ENCODE data around the gene SLC5A5.

- no peak for TF ChIP-seq CTCF (IDR thresholded peaks at IDR 0.05; ENCODE audit: insufficient read depth, low read depth, low read length)
- TF ChIP-seq EZH2 (IDR thresholded peaks at IDR 0.05; ENCODE audit: insufficient read depth, low read length) = no peak
Observed at GRCh38 chr19:17829855-17830566, 41.7 kb upstream of the SLC5A5 start.

All from astrocyte (in vitro differentiated cells and primary cell).